Measurements from ENCODE around the gene STK16. TPM values are rescaled to one million over a fixed set of nuclear protein-coding genes. Genes with fewer than 3 reads are reported as not detected.

The STK16 gene
- total RNA-seq, 2 donors from 2014 or later: 25.8 to 36.9 TPM

DNA sequence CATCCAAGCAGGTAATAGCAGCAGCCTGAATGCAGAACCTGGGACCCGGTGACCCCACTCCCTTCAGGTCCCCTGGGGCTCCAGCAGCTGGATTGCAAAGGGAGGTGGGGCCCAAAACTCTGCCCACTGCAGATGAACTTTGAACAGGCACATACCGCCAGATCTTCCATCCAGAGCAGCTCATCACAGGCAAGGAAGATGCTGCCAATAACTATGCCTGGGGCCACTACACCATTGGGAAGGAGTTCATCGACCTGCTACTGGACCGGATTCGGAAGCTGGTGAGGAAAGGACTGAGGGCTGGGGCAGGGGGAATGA lies 24.7 kb downstream of the STK16 start:
- Mint-ChIP-seq H3K27ac (no peak overlapping the region), H3K9me3 (no peaks in the 10 kb centered on the region), H3K36me3 (no peaks in the 10 kb centered on the region)
- no peak for ATAC-seq
- no peak for DNase-seq (ENCODE audit: low spot score in 2 of 2)

DNA sequence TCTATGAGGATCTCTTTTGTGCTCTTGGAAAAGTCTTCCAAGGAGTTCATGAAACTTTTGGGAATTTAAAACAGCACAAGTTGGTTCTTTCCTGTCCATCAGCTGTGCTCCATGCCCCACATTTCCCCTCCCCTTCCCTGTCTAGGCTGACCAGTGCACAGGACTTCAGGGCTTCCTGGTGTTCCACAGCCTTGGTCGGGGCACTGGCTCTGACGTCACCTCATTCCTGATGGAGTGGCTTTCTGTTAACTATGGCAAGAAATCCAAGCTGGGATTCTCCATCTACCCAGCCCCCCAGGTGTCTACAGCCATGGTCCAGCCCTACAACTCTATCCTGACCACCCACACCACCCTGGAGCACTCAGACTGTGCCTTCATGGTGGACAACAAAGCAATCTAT lies 25.7 kb downstream of the STK16 start:
- H3K9me3 Mint-ChIP-seq: no peaks in the 10 kb centered on the region
- no peak for DNase-seq (ENCODE audit: low spot score in 2 of 2)
- no peaks in the 10 kb centered on the region for H3K36me3 Mint-ChIP-seq
- no peak overlapping the region for H3K27ac Mint-ChIP-seq
- no peak for ATAC-seq

DNA sequence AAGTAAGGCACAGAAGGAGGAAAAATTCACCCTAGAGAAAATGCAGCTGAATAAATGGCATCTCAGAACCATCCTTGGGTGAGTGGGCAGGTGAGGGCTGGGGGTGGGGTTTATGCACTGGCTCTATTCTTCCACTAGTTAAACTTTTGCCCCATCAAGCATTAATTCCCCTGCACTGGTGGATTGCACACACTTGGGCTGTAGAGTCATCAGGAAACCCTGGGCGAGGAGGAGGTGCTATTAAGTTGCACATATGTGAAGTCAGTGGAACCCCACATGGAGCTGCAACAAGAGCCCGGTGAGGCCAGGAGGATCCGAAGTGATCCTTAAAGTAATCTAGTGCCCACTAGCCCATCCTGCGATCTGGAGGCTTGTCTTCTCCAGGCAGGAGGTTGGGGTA lies 27.1 kb downstream of the STK16 start:
- Mint-ChIP-seq H3K9me3 (no peaks in the 10 kb centered on the region), H3K36me3 (no peaks in the 10 kb centered on the region), H3K27ac (no peak overlapping the region)
- ATAC-seq (no peak), DNase-seq (ENCODE audit: low spot score in 2 of 2) (no peak)

DNA sequence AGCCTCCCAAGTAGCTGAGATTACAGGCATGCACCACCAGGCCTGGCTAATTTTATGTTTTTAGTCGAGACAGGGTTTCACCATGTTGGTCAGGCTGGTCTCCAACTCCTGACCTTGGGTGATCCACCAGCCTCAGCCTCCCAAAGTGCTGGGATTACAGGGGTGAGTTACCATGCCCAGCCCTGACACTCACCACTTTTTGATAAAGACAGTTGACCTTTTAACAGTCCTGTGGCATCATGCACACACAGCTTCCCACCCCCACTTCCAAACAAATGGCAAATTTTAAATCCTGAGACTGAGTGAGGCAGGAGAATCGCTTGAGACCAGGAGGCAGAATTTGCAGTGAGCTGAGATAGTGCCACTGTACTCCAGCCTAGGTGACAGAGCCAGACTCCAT lies 27.7 kb downstream of the STK16 start:
- no peak for DNase-seq (ENCODE audit: low spot score in 2 of 2)
- Mint-ChIP-seq H3K27ac (no peak overlapping the region), H3K9me3 (no peaks in the 10 kb centered on the region), H3K36me3 (no peaks in the 10 kb centered on the region)
- peak in 1 of 2 donors; percentile 63 for ATAC-seq

DNA sequence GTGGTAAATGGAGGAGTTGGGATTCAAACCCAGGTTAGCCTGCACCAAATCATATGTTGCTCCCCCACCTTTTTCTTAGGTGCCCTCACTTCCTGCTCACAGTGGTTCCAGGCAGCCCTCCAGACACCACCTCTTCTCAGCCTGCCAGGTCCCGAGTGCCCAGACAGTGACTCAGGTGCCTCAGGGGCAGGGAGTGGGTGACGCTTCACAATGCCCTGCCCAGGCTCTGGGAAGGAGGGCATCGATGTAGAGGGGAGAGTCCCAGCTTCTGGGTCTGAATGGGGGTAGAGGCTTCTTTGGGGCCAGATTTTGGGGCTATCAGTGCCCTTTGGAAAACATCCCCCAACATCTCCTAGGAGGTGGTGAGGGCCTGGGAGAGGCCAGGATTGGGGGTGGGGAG lies 28.7 kb downstream of the STK16 start:
- no peak for ATAC-seq
- no peak for DNase-seq (ENCODE audit: low spot score in 2 of 2)
- no peaks in the 10 kb centered on the region for H3K9me3 Mint-ChIP-seq
- no peak overlapping the region for H3K27ac Mint-ChIP-seq
- no peaks in the 10 kb centered on the region for H3K36me3 Mint-ChIP-seq

DNA sequence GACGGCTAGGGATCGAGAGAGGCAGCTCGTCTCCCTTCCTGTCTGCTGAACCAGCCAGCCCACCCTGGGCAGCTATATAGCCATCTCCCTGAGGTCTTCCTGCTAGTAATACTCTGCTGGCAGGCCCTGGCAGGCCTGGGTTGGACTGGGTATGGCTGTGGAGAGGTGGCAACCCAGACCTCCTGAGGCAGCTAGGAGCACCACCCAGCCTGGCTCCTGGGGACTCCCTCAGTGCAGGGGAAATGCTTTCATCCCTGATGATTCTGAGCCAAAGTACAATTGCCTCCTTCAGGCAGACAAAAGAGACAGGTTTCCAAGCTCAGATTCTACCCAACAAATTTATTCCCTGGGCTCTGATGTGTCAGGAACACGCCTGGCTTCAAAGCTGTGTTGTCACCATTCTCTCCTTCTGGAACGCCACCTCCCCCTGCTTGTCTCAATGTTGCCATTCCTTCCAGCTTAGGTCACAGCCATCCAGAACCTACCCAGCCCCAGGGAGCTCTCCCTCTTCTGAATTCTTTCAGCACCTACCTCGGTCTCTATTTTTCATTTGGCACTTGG lies 29.2 kb downstream of the STK16 start:
- Mint-ChIP-seq H3K27ac (no peak overlapping the region), H3K36me3 (no peaks in the 10 kb centered on the region), H3K9me3 (no peaks in the 10 kb centered on the region)
- no peak for DNase-seq (ENCODE audit: low spot score in 2 of 2)
- no peak for ATAC-seq

DNA sequence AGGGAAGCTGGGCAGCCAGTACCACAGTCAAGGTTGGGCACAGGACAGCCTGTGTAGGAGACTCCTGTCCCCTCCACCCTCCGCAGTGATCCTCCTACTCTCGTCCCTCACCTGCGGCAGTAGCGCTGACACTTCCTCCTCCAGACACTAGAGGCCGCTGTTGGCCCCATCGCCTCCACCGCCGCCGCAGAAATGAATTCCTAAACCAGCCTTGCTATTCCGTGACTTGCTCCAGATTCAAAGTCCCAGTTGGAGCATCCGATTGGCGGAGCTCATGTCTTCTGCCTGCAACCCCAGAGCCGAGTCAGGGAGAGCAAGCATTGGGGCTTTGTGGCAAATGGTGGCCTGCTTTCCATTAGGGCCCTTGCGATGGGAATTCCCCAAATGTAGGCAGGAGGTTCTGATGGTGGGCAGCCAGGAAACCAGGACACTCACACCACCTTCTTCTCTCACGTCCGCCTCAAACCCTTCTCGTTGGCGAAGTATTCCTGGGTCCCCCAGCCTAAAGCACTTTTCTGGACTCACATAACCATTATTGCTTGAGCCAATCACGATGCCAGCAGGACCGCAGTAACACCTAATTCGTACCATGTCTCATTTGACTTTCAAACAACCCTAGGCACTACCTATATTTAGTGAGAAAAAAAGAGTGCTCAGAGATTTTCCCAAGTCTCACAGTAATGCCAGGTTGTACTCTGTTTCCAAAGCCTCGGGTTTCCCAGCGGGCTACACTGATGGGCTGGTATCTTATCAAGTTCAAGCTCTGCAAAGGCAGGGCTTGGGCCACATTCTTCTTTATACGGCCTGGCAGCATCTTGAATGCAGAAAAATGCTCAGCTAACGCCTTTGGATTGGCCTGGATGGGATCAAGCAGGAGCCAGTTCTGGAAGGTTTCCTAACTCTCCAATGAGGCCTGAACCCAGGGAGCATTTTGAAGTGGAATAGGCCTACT lies 32.7 kb downstream of the STK16 start:
- Mint-ChIP-seq H3K27ac (peak overlapping the region; percentile 92 to 93), H3K9me3 (no peaks in the 10 kb centered on the region), H3K36me3 (peaks cover 0 to 5% of the 10 kb centered on the region in 2 donors)
- ATAC-seq (no peak), DNase-seq (ENCODE audit: low spot score in 2 of 2) (peak; percentile 82 to 83)

DNA sequence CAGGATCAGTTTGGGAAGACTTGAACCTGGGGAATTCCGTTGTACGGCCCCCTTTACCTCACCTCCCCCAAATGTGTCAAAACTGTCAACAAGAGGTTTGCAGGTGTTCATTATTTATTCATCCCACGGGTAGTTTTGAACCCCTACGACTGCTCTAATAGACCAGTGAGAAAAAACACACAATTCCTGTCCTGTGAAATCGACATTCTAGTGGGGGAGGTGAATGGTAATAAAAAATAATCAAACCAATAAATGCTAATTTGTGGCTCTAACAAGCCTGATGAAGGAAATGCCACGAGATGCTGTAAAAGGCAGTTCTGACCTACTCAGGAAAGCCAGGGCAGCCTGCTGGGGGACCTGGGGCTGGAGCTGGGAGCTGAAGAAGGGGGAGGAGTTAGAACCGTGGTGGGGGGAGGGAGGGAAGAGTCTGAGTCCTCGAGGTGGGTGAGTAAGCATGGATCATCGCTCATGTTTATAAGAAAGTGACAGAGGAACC lies 33.4 kb downstream of the STK16 start:
- Mint-ChIP-seq H3K9me3 (no peaks in the 10 kb centered on the region), H3K27ac (peak overlapping the region; percentile 92 to 98), H3K36me3 (peaks cover 0 to 5% of the 10 kb centered on the region in 2 donors)
- ATAC-seq (no peak), DNase-seq (ENCODE audit: low spot score in 2 of 2) (peak in 1 of 2 donors; percentile 24)

DNA sequence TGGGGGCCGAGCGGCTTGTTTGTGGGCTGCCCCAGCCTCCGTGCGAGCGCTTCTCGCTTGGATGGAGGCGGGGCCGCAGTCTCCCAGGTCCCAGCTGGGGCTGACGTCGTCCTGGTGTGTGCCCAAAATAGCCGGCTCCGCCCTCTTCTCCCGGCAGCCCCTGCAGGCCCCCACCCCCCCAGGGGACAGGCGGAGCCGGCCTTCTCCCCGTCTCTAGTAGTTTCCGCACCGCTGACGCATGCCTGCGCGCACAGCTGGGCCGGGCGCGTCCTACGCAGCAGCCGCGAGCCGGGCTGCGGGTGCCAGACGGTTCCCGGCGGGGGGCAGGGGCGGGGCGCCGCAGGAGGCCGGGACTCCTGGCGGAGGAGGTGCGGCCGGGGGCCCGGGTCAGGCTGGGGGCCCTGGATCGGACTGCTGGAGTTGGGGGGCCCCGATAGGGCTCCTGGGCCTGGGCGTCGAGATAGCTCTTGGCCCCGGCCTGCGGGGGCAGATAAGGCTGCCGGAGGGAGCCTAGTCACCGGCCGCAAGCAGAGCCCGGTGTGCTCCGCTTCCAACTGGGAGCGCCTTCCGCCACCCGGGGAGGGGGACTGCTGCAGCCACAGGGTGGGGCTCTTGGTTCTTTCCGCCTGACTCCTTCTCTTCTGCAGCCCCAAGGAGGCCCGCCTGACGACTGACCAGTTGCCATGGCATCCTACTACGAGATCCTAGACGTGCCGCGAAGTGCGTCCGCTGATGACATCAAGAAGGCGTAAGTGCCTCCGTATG lies 34.1 kb downstream of the STK16 start, which contains the start of gene DNAJB2:
DNAJB2 (plus strand) TSS at position 216 of the 765 bp plus-strand sequence; CDS start at position 684, 468 bp downstream.
- peak; percentile 98 to 99 for DNase-seq (ENCODE audit: low spot score in 2 of 2)
- no peaks in the 10 kb centered on the region for H3K9me3 Mint-ChIP-seq
- peak within 1 kb of the TSS; percentile 92 to 98 for H3K27ac Mint-ChIP-seq
- peak; percentile 87 to 92 for ATAC-seq
- peaks cover 0 to 5% of the 10 kb centered on the region in 2 donors for H3K36me3 Mint-ChIP-seq

DNA sequence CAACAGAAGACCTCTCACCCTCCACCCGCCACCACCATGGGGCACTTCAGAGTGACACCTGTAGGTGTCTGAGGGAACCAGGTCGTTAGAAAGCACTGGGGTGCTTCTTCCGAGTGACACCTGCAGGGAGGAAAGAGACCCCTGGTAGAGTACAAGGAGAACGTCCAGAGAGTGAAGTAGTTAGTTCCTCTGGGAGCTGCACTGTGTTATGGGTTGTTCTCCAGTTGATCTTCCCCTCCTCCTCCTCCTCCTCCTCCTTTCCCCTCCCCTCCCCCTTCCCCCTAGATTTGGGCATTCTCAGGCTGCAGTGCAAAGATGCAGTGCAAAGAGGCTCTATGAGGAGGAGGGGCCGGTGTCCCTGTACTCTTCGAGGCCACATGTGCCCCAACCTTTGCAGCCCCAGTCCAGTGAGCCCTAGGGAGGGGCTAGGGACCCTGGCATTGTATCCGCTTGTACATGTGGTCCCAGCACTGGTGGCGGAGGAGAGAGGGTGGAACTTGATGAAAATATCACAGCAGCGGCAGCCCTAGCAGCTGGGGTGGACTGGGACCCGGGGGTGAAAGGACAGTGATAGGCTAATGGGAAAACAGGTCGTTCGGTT lies 34.7 kb downstream of the STK16 start:
- H3K27ac Mint-ChIP-seq: peak overlapping the region; percentile 92 to 96
- no peaks in the 10 kb centered on the region for H3K9me3 Mint-ChIP-seq
- H3K36me3 Mint-ChIP-seq: peaks cover 0 to 5% of the 10 kb centered on the region in 2 donors
- ATAC-seq (no peak), DNase-seq (ENCODE audit: low spot score in 2 of 2) (no peak)

DNA sequence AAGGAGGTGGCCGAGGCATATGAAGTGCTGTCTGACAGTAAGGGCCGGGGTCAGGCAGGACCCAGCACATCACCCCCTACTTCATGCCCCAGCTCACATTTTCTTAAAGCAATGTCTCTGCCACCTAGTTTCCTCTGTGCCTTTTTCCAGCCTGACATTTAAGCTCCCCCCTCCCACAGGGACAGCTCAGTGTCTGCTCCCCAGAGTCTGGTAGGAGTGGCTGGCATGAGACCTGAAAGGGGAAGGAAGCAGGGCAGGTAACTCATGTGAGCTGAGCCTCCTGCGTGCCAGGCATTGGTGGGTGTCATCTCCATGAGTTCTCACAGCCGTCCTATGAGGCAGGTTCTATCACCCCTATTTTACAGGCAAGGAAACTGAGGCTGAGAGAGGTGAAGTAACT lies 35.4 kb downstream of the STK16 start:
- Mint-ChIP-seq H3K36me3 (peaks cover 0 to 5% of the 10 kb centered on the region in 2 donors), H3K9me3 (no peaks in the 10 kb centered on the region), H3K27ac (peak overlapping the region; percentile 14 to 92)
- DNase-seq (ENCODE audit: low spot score in 2 of 2): no peak
- no peak for ATAC-seq

DNA sequence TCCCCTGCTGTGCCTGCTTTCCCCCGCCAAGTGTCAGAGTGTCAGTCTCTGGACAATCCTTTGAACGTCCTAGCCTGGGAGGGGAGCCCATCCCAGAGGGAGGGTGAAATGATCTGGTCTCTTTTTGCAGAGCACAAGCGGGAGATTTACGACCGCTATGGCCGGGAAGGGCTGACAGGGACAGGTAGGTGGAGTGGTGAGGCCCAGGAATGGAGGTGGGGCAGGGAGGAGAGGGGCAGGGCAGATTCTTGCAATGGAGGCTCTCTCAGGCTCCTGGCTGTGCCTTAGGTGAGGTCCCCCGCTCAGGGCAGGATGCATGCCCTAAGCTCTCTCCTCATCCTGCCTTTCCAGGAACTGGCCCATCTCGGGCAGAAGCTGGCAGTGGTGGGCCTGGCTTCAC lies 36.3 kb downstream of the STK16 start:
- peaks cover 0 to 5% of the 10 kb centered on the region in 2 donors for H3K36me3 Mint-ChIP-seq

DNA sequence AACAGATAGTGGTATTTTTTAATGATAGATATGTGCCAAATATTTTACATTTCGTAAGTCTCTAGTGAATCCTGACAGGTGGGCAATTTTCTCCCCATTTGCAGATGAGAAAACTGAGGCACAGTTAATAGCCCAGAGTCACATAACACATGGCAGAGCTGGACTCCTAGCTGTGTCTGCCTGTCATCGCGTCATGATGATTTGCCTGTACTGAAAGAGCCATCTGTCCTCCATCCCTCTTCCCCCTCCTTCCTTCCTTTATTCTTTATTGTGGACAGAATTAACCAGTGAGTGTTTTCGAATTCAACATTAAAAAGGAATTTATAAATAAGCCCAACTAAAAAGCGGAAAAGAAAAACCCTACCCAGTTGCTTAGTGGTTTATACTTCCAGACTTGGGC lies 37.1 kb downstream of the STK16 start:
- Mint-ChIP-seq H3K27ac (no peak overlapping the region), H3K36me3 (peaks cover 0 to 5% of the 10 kb centered on the region in 2 donors), H3K9me3 (no peaks in the 10 kb centered on the region)
- no peak for DNase-seq (ENCODE audit: low spot score in 2 of 2)
- ATAC-seq: no peak

More for the DNA sequence above, 36.3 kb downstream of the STK16 start:
- Mint-ChIP-seq H3K27ac (peak overlapping the region in 1 of 2 donors; percentile 82), H3K9me3 (no peaks in the 10 kb centered on the region)
- ATAC-seq (no peak), DNase-seq (ENCODE audit: low spot score in 2 of 2) (no peak)

DNA sequence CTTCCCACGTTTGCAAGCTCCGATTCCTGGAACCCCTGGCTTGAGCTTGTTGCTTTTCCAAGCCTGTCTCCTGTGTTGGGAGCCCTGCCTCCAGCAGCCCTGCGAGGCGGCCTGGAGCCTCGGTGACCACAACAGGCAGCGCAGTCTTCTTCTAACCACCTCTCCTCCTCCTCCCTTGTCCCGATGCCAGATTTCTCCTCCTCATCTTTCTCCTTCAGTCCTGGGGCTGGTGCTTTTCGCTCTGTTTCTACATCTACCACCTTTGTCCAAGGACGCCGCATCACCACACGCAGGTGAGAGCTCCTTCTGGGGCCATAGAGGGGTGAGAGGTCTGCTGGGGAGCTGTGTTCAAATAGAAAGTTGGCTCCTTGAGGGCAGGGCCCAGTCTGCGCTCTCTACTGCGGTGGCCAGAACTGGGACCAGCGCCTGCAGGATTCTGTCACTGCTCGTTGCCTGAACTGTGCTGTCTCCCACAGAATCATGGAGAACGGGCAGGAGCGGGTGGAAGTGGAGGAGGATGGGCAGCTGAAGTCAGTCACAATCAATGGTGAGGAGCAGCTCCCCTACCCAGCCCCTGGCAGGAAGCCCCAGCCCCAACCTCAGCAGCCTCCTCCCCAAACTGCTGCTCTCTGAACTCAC lies 37.8 kb downstream of the STK16 start:
- ATAC-seq (no peak), DNase-seq (ENCODE audit: low spot score in 2 of 2) (no peak)
- Mint-ChIP-seq H3K27ac (peak overlapping the region; percentile 20 to 85), H3K36me3 (peaks cover 0 to 5% of the 10 kb centered on the region in 2 donors), H3K9me3 (no peaks in the 10 kb centered on the region)

DNA sequence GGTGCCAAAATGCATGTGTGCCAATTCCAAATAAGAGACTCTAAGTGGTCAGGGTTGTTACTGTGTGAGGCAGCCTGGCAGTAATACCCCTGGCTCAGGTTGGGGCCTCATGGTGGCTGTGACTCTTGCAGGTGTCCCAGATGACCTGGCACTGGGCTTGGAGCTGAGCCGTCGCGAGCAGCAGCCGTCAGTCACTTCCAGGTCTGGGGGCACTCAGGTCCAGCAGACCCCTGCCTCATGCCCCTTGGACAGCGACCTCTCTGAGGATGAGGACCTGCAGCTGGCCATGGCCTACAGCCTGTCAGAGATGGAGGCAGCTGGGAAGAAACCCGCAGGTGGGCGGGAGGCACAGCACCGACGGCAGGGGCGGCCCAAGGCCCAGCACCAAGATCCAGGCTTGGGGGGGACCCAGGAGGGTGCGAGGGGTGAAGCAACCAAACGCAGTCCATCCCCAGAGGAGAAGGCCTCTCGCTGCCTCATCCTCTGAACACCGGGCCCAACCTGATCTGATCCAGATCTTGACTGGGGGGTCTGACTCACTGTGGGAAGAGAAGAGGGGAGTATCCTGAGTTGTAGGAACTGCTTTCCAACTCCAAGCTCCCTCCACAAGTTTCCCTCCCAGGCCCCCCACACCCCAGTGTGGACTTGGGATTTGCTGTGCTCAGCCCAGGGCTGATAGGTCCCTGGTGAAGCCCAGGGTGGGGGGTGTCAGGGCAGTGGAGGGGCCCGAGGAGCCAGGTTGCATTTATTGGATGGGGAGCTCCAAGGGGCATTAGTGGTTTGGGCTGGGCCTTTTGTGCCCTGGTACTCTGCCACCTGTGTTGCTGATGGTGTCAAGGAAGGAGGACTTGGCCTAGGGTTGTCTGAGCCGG lies 39.5 kb downstream of the STK16 start:
- Mint-ChIP-seq H3K9me3 (no peaks in the 10 kb centered on the region), H3K27ac (peak overlapping the region in 1 of 2 donors; percentile 81), H3K36me3 (peaks cover 0 to 4% of the 10 kb centered on the region in 2 donors)
- ATAC-seq: no peak
- no peak for DNase-seq (ENCODE audit: low spot score in 2 of 2)
